B cell (primary cell): ENCODE measurements around the gene NAA15. TPM values are rescaled to one million over a fixed set of nuclear protein-coding genes. Genes with fewer than 3 reads are reported as not detected.
A peak's percentile ranks its signal among the peaks of the same experiment; 100 is the strongest.
"Not testable (repeated sequence)": the region's sequence is repeated elsewhere in the genome, so short reads cannot be mapped to it uniquely, and the experiment has no call there.

Experiments
- ATAC-seq: fragments of 200-7000 bp; cut with Tn5 transposase; one replicate; pipeline ENCODE4 v1.10.0; 2021; ENCODE audit warnings: low read depth, mild to moderate bottlenecking, moderate number of reproducible peaks, moderate library complexity
- CTCF ChIA-PET: fragments of 350-600 bp; sonication (Branson Sonifier 250); formaldehyde crosslinking; loops from one replicate; lab custom pipeline; 2021; ENCODE audit warnings: antibody characterized with exemption, inconsistent platforms; lab: Charles Lee
- POLR2A ChIA-PET: fragments of 350-600 bp; sonication (Branson Sonifier 250); formaldehyde crosslinking; loops from one replicate; lab custom pipeline; 2021; ENCODE audit warnings: antibody characterized with exemption; lab: Charles Lee
- DNase-seq: peaks from one replicate; pipeline ENCODE4 v3.0.0; 2013
- H2AFZ ChIP-seq: 2 replicates; pipeline ENCODE4 v1.6.1; 2012; ENCODE audit warnings: mild to moderate bottlenecking, low read depth, low read length; ENCODE audit not compliant: insufficient read depth, poor library complexity, severe bottlenecking
- H3K27ac ChIP-seq, 2 donors: 1 replicate in 1 of 2; 2 replicates in 1 of 2; pipeline ENCODE4 v1.5.1; 2012 to 2013; ENCODE audit warnings: low read length in 2 of 2, mild to moderate bottlenecking in 2 of 2, moderate library complexity in 1 of 2
- H3K27me3 ChIP-seq, 4 experiments: fragments of 200-600 bp in 1 of 4; sonication (generic) in 1 of 4; replicated peaks in 1 of 4; 1 replicate in 2 of 4; 2 replicates in 2 of 4; pipeline versions ENCODE4 v1.6.1 to v1.7.0; 2013 to 2016; ENCODE audit warnings: low read length in 3 of 4, mild to moderate bottlenecking in 2 of 4, mixed read lengths in 1 of 4, moderate library complexity in 1 of 4; ENCODE audit not compliant: insufficient read depth in 4 of 4, control insufficient read depth in 3 of 4; ENCODE audit errors: control extremely low read depth in 1 of 4
- H3K36me3 ChIP-seq, 2 experiments: replicated peaks in 1 of 2; 1 replicate in 1 of 2; 2 replicates in 1 of 2; pipeline versions ENCODE4 v1.6.1 to v1.7.1; 2013; ENCODE audit warnings: low read length in 1 of 2; ENCODE audit not compliant: insufficient read depth in 2 of 2, control insufficient read depth in 1 of 2; ENCODE audit errors: control extremely low read depth in 1 of 2, extremely low read depth in 1 of 2
- H3K4me1 ChIP-seq, 2 donors: fragments of 200-600 bp in 1 of 2; sonication (generic) in 1 of 2; 1 replicate in 1 of 2; 2 replicates in 1 of 2; pipeline versions ENCODE4 v1.5.1 to v1.6.1; 2013 to 2017; ENCODE audit warnings: low read length in 2 of 2; ENCODE audit not compliant: control insufficient read depth in 2 of 2, insufficient read depth in 2 of 2
- H3K4me2 ChIP-seq: replicated peaks from 2 replicates; pipeline ENCODE3; 2012; ENCODE audit warnings: mild to moderate bottlenecking, low read depth, low read length; ENCODE audit not compliant: poor library complexity, severe bottlenecking
- H3K4me3 ChIP-seq, 5 experiments: fragments of 200-600 bp in 1 of 5; sonication (generic) in 1 of 5; 1 replicate in 3 of 5; 2 replicates in 2 of 5; pipeline versions ENCODE4 v1.5.1 to v1.7.0; 2011 to 2016; ENCODE audit warnings: low read length in 4 of 5, mild to moderate bottlenecking in 4 of 5, low read depth in 2 of 5, control low read depth in 1 of 5, moderate library complexity in 1 of 5; ENCODE audit not compliant: insufficient read depth in 1 of 5; ENCODE audit errors: control extremely low read depth in 1 of 5, extremely low read depth in 1 of 5
- H3K79me2 ChIP-seq: fragments of 200-600 bp; sonication (generic); one replicate; pipeline ENCODE4 v1.6.0; 2016; ENCODE audit warnings: low read length; ENCODE audit not compliant: control insufficient read depth, insufficient read depth
- H3K9ac ChIP-seq: fragments of 200-600 bp; sonication (generic); 2 replicates; pipeline ENCODE4 v1.6.1; 2017; ENCODE audit warnings: mild to moderate bottlenecking, low read length, moderate library complexity
- H3K9me3 ChIP-seq, 3 donors: one replicate each; pipeline versions ENCODE4 v1.6.1 to v1.7.1; 2013; ENCODE audit warnings: low read length in 2 of 3; ENCODE audit not compliant: control insufficient read depth in 2 of 3, insufficient read depth in 1 of 3; ENCODE audit errors: control extremely low read depth in 1 of 3
- H4K20me1 ChIP-seq: 2 replicates; pipeline ENCODE4 v1.6.0; 2012; ENCODE audit warnings: mild to moderate bottlenecking, low read length; ENCODE audit not compliant: insufficient read depth, control insufficient read depth, poor library complexity, severe bottlenecking
- H3K27ac Mint-ChIP-seq: one replicate; pipeline ENCODE4 v1.8.0; 2021; ENCODE audit warnings: mixed read lengths
- H3K27me3 Mint-ChIP-seq: one replicate; pipeline ENCODE4 v1.8.0; 2021; ENCODE audit warnings: mixed read lengths
- H3K4me1 Mint-ChIP-seq: one replicate; pipeline ENCODE4 v1.8.0; 2021; ENCODE audit warnings: mixed read lengths
- H3K4me3 Mint-ChIP-seq: one replicate; pipeline ENCODE4 v1.8.0; 2021; ENCODE audit warnings: mixed read lengths
- H3K9me3 Mint-ChIP-seq: one replicate; pipeline ENCODE4 v1.8.0; 2022; ENCODE audit warnings: mixed read lengths; ENCODE audit not compliant: insufficient read depth
- EZH2 ChIP-seq: IDR thresholded peaks from 2 replicates; pipeline ENCODE4 v1.6.1; 2012; ENCODE audit warnings: borderline replicate concordance, low read depth, mild to moderate bottlenecking, moderate library complexity, low read length; ENCODE audit not compliant: insufficient read depth, poor library complexity, severe bottlenecking
- WGBS: methylation state at CpG from one replicate; pipeline ENCODE4 v1.1.5; 2013; ENCODE audit warnings: missing lambda C conversion rate; ENCODE audit not compliant: insufficient coverage; 5-methylcytosine and 5-hydroxymethylcytosine counted together
- intact Hi-C: fragments of 100-400 bp; cut with micrococcal nuclease; formaldehyde crosslinking; loops from one replicate; pipeline ENCODE4 v1.10.0; 2022
- polyA plus RNA-seq: library from polyadenylated mRNA; depleted of rRNA; stranded (reverse); fragments of >200 nt; gene quantifications from 2 replicates; pipeline ENCODE4 v1.2.3, GENCODE V29; 2012
- total RNA-seq, 2 donors: library from RNA; stranded (reverse); fragments of 120-200 nt in 1 of 2; gene quantifications; 1 replicate in 1 of 2; 2 replicates in 1 of 2; pipeline versions ENCODE4 v1.2.3 to v1.2.4, GENCODE V29; 2013 to 2022
- TF ChIP-seq, protein P1 (sequence below): fragments of 200-600 bp; IDR thresholded peaks from one replicate; pipeline ENCODE4 v1.8.0; 2022; ENCODE audit warnings: antibody characterized with exemption, mild to moderate bottlenecking

Gene NAA15
- total and polyA plus RNA-seq, 2 donors (not counting 1 experiment from before 2014, with no cell fraction given) = 10.0 to 56.7 TPM

DNA sequence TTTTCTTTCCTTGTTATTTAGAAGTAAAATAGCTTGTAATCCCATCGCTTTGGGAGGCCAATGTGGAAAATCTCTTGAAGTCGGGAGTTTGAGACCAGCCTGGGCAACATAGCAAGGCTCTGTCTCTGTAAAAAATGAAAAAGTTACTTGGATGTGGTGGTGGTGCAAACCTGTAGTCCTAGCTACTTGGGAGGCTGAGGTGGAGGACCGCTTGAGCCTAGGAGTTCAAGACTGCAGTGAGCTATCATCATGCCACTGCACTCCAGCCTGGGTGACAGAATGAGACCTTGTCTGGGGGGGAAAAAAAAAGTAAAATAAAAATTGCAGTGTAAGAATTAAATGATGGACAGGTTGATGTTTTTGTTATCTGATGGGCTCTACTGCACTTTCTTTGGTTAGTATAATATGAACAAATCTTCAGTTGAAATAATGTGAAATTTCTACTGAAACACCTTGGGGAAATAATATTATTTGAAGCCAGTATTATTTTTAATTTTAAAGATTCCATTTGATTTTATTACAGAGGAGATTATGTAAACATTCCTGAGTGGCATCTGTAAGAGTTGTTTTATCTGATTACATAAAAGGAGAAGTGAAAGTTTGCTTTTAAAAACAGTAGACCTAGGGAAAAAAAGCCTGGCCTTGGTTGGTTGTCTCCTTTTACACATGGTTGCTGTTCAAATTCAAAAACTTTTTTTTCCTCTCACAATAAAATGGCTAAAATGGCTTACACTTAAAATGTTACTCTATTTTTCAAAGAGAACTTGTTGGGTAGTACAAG lies 11.4 kb downstream of the NAA15 start:
- Histone ChIP-seq H3K4me1 (peaks cover 44 to 59% of the 10 kb centered on the region in 2 donors), H3K4me2 (peak overlapping the region; percentile 65), H4K20me1 (peaks cover 8% of the 10 kb centered on the region), H3K27ac (peak overlapping the region; percentile 43 to 80), H3K9me3 (peaks cover 0 to 5% (median 0%) of the 10 kb centered on the region in 3 donors), H3K27me3 (no peaks in the 10 kb centered on the region), H3K4me3 (peak overlapping the region in 1 of 5 experiments; percentile 48), H3K9ac (peak overlapping the region; percentile 28), H3K36me3 (no peaks in the 10 kb centered on the region), H2AFZ (no peak overlapping the region), H3K79me2 (peaks cover 95% of the 10 kb centered on the region)
- intact Hi-C loops = loop anchor here (1.0 kb wide), 1 partner anchor 11 kb away; the partner anchor contains the start of gene NAA15
- peak; percentile 53 for ATAC-seq
- Mint-ChIP-seq H3K9me3 (no peaks in the 10 kb centered on the region), H3K4me1 (peaks cover 70% of the 10 kb centered on the region), H3K27ac (peak overlapping the region; percentile 93), H3K27me3 (no peaks in the 10 kb centered on the region), H3K4me3 (peak overlapping the region; percentile 87)
- ChIA-PET CTCF (interaction anchor here (0.9 to 3.5 kb wide), 4 partner anchors 11 to 135 kb away, joined by 3 to 24 read pairs (median 3); partner anchors contain the start of genes NAA15 and NDUFC1), POLR2A (interaction anchor here (1.1 kb wide), 1 partner anchor 11 kb away, joined by 3 read pairs; the partner anchor contains the start of gene NDUFC1)
- peak; percentile 62 for DNase-seq
- TF ChIP-seq, protein P1, sequence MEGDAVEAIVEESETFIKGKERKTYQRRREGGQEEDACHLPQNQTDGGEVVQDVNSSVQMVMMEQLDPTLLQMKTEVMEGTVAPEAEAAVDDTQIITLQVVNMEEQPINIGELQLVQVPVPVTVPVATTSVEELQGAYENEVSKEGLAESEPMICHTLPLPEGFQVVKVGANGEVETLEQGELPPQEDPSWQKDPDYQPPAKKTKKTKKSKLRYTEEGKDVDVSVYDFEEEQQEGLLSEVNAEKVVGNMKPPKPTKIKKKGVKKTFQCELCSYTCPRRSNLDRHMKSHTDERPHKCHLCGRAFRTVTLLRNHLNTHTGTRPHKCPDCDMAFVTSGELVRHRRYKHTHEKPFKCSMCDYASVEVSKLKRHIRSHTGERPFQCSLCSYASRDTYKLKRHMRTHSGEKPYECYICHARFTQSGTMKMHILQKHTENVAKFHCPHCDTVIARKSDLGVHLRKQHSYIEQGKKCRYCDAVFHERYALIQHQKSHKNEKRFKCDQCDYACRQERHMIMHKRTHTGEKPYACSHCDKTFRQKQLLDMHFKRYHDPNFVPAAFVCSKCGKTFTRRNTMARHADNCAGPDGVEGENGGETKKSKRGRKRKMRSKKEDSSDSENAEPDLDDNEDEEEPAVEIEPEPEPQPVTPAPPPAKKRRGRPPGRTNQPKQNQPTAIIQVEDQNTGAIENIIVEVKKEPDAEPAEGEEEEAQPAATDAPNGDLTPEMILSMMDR = no peak
- no peak for TF ChIP-seq EZH2
- WGBS = 97% methylated on average over 3 of the region's 3 CpGs

DNA sequence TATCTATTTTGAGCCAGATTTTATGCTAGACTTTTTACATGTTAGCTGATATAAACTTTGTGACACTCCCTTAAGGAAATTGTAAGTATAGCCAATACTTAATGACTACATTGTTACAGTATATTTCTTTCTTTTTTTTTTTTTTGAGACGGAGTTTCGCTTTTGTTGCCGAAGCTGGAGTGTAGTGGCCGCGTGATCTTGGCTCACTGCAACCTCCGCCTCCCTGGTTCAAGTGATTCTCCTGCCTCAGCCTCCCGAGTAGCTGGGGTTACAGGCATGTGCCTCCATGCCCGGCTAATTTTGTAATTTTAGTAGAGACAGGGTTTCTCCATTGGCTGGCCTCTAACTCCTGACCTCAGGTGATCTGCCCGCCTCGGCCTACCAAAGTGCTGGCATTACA lies 12.1 kb downstream of the NAA15 start:
- CTCF ChIA-PET = interaction anchor here (1.3 to 3.5 kb wide), 2 partner anchors 11 to 18 kb away, joined by 3 to 24 read pairs; partner anchors contain the start of genes NAA15 and NDUFC1
- DNase-seq, H2AFZ ChIP-seq, H3K36me3 ChIP-seq, H3K9me3 ChIP-seq, H3K27me3 ChIP-seq, intact Hi-C loops, H3K9me3 Mint-ChIP-seq, H3K27me3 Mint-ChIP-seq, ATAC-seq, POLR2A ChIA-PET, H4K20me1 ChIP-seq: not testable (repeated sequence)
- H3K4me3 Mint-ChIP-seq = peak overlapping the region; percentile 87
- H3K4me1 Mint-ChIP-seq = peaks cover 72% of the 10 kb centered on the region
- H3K79me2 ChIP-seq = peaks cover 95% of the 10 kb centered on the region
- H3K4me1 ChIP-seq = peaks cover 44 to 59% of the 10 kb centered on the region in 2 donors
- peak overlapping the region; percentile 65 for H3K4me2 ChIP-seq
- 40% methylated on average over 1 of the region's 10 CpGs for WGBS
- peak overlapping the region; percentile 93 for H3K27ac Mint-ChIP-seq
- H3K9ac ChIP-seq = peak overlapping the region; percentile 28
- H3K27ac ChIP-seq = peak overlapping the region; percentile 43 to 80
- H3K4me3 ChIP-seq = peak overlapping the region in 1 of 5 experiments; percentile 48
